HG03060 (cell line): ENCODE results near the gene CMTM8.
"Not testable (repeated sequence)": the region's sequence is repeated elsewhere in the genome, so short reads cannot be mapped to it uniquely, and the experiment has no call there.

ENCODE experiments used
- ATAC-seq: cut with Tn5 transposase; IDR thresholded peaks from one replicate; pipeline ENCODE4 v1.9.1; 2021; ENCODE audit warnings: low read depth, moderate number of reproducible peaks; ENCODE audit not compliant: unreplicated experiment

The CMTM8 gene, protein sequence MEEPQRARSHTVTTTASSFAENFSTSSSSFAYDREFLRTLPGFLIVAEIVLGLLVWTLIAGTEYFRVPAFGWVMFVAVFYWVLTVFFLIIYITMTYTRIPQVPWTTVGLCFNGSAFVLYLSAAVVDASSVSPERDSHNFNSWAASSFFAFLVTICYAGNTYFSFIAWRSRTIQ

DNA sequence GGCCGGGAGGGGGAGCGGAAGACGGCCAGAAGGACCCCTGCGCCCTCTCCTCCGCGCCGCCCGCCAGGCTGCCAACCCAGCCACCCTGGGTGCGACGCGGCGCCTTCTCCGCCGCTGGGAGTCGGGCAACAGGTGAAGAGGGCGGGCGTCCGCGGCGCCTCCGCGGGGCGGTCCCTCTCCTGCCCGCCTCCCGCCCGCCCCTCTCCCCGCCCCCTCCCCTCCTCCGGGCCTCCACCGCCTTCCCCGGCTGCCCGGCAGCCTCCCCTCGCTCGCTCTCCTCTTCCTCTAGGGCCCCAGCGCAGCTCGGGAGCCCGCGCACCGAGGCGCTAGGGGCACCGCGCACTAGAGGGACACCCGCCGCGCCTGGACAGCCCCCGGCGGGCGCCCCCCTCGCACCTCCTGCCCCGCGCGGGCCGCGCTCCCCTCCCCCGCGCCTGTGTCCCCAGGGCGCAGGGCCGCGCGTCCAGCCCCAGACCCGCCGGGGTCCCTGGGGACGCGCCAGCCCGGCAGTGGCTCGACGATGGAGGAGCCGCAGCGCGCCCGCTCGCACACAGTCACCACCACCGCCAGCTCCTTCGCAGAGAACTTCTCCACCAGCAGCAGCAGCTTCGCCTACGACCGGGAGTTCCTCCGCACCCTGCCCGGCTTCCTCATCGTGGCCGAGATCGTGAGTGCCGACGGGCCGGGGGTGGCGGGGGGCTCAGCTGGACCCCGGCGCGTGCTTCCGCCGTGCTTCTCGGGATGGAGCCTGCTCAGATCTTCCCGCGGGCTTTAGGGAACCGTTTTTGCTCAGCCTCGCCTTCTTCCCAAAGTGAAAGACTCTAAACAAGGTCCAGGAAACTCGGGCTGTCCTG, at the start of gene CMTM8:
CMTM8 (plus strand) TSS at position 228 of the 854 bp plus-strand sequence; CDS start at position 521, 293 bp downstream.
- no peak for ATAC-seq

DNA sequence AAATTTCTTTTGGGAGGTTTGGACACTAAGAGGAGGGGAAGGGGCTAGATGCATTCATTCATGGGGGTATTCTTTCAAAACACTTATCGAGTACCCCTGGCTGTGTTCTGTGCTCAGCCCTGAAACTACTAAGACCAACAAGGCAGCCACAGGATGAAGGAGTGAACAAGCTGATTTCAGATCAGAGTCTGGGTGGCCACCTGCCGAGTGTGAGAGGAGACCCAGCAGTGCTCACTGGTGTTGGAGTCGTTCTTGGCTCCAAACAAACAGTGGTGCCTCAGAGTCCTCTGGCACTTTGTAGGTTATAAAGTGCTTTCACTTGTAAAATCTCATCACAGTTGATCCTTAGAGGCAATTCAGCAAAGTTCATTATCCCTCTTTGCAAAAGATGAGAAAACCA, 48.8 kb upstream of the CMTM8 start:
- no peak for ATAC-seq

DNA sequence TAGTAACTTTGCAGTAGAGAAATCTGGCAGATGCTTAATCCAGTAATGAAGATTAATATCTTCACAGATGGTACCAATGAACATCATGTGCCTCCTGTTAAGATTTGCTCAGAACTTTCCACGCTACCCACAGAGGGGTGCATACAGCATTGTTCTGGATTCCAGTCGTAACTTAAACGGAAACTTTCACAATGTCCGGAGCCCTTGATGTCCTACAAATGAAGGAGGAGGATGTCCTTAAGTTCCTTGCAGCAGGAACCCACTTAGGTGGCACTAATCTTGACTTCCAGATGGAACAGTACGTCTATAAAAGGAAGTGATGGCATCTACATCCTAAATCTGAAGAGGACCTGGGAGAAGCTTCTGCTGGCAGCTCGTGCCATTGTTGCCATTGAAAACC, 47.9 kb upstream of the CMTM8 start:
- ATAC-seq, result not testable (repeated sequence)

DNA sequence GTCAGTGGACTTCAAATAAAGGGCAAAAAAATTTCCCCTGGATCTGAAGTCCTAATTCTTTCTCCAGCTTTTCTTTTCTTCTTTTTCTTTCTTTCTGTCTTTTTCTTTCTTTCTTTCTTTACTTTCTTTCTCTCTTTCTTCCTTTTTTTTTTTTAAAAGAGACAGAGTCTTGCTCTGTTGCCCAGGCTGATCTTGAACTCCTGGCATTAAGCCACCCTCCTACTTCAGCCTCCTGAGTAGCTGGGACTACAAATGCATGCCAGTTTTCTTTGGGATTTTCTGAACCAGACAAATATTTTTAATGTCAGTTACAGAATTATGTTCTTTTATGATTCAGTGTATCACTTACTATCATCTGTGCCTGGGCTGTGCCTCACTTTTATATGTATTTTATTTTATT, 45.4 kb upstream of the CMTM8 start:
- no peak for ATAC-seq

DNA sequence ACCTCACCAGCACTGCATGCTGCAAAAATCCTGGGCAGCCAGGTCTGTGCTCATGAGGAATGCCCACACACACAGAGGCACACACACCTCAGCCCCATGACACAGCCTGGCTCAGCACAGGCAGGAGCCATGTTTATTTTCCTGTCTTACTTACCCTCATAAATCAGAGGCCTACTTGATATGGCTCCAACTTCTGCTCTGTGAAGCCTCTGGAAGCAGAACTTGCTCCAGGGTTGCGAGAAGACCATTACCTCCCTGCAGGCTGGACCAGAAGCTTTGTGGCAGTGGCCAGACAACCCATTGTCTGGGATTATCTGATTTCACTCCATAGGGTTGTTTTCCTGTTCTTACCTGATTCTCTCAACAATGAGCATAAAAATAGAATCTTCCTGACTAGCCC, 43.8 kb upstream of the CMTM8 start:
- ATAC-seq, result no peak

DNA sequence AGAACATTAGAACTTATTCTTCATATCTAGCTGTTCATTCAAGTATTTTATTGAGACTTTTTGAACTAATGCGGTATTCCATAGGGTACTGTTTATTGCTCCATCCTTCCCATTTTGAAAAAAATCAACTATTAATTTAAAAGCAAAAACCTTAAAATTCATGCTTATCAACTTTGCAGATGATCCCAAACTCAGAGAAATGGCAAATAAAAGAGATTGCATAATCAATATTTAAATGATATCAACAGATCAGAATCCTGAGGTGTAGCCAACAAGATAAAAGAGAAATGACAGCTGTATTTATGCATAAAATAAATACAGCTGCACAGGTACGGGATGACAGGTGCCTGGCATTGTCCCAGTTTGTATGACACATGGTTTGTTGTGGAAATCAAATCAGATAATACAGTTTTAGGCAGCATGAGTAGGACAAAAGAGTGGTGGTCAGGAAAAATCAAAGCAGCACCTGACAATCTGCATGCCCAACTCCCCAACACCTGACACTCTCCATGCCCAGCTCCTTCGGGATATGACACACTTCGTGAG, 42.4 kb upstream of the CMTM8 start:
- ATAC-seq, result no peak

DNA sequence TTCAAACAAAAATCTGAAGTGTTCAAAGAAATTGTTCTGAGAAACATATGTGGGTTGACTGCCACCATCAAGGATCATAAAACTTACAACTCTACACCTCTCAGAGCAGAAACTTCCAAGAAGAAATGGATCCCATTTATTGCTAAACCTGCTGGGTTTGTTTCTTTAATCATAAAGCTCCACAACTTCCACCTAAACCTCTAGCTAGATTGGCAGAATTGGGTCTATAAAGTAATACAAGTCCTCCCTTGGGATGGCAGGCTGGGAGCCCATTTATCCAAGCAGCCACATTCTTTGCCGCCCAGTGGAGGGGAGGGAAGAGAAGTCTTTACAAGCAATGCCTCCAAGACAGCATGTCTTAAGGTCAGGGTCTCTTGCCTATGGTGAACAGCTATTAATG, 40.5 kb upstream of the CMTM8 start:
- no peak for ATAC-seq

DNA sequence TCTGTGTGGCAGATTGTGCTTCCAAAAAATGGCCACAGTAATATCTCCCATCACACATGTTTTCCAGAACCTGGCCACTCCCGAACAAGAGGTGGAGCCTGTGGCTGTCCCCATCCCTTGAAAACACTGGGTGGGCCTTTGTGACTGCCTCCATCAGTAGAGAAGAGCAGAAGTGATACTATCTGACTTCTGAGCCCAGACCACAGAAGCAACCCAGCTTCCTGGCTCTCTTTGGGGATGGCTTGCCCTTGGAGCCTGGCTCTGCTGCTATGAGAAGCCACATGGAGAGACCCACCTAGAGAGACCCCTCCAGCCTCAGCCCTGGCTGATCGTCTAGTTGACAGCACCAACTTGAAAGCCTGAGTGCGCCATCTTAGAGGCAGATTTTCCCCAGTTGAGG, 39.8 kb upstream of the CMTM8 start:
- ATAC-seq, result no peak

DNA sequence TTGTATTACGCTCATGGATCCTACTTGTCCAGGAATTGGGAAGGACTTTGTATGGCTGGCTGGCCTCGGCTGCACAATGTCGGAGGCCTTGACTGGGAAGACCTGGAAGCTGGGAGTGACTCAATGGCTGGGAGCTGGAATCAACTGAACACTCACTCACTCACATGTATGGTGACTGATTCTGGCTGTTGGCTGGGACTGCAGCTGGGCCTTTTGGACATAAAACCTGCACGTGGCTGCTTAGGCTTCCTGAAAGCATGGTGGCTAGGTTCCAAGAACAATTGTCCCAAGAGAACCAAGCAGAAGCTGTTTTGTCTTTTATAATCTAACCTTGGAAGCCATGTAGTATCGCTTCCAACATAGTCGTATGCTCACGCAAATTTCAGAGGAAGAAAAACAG, 38.0 kb upstream of the CMTM8 start:
- ATAC-seq, result no peak

DNA sequence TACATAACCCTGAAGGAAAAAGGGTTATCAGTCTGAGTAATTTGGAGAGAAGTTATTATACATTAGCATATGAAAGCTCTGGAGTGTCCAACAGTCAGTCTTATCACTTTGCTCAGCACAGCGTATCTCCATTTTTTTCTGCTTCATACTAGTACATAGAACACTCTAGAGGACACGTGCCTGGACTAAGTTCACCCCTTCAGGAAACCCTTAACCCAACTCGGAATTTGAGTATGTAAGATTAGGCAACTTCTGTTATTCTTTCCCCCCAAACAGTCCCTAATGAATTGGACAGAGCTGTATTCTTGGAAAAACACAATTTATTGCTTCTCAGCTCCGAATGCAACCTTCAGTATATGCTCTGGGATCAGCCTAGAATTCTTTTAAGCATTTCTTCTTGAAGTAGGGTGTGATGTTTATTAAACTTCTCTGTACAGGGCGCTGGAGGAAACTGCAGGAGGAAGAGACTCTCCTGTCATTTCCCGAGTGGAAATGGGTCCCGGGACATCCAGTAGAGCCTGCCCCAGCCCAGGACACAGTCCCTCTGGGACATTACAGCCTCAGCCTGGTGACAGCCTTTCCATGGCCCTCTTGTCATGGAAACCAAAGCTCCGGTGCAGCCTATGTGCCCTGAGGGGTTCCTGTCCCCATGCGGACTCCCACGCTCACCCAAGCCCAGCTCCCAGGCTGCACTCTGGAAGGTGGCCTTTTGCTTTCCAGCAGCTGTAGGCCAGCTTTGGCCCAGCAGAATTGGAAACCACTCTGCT, 37.3 kb upstream of the CMTM8 start:
- ATAC-seq, result no peak

DNA sequence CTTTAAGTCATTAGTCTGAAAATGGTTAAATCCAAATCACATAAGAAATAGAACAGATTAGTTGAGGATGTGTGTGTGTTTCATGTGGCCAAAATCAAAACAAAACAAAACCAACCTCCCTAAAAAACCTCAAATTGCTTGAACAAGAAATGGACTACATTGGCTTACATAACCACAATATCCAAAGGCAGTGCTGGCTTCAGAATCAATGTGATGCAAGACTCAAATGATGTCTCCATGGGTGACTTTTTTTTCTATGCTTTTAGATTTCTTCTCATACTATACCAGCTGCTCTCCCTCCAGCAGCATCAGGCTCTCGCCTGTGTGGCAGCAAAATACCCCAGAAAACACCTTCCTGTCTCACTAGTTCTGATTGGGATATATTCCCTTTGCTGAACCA, 36.0 kb upstream of the CMTM8 start:
- no peak for ATAC-seq

DNA sequence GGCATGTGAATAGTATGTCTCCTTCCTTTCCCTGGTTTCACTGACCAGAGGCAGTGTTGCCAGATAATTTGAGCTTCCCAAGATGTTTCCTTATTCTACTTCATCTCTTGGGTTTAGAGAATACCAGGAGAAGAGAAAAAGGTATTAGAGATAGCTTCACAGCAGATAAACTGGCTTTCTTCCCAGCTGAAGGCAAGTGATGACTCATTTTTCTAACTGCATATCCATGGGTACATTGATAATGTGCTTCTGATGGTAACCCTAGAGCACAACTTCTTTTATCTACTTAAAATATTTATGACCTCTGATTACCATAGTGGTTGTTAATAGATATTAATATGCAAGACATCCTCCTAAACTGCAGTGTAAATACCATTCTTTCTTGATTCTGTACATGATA, 34.6 kb upstream of the CMTM8 start:
- ATAC-seq, result no peak

DNA sequence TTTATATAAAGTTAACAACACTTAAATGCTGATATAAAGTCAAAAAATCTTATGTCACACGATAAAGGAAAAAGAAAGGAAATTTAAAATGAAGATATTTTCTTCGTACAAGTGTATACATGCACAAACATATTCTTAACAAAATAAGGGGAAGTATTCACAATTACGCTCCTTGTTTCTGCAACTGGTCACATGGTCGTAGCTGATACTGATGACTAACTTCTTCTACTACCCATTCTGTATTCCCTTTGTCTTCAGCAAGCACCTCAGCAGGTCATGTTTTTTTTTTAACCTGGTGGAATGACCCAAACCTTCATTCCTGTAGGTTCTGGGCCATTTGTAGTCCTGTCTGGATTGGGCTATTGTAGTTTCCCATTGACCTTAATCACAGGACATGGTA, 30.0 kb upstream of the CMTM8 start:
- no peak for ATAC-seq

DNA sequence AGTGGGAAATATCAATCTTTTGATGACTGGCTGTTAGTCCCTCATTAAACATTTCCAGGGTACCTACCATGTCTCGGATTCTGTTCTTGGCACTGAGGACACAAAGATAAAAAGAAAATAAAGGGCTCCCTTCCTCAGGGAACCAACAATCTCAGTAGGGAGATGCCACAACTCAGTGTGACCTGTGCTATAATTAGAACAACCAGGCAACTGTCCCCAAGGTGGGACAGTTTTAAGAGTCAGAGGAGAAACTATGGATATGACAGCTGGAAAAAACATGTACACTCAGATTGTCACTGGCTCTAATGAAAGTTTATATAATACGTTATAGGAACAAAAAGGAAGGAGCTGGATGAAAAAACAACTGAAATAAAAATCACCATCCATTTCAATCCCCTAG, 23.3 kb upstream of the CMTM8 start:
- ATAC-seq, result no peak

DNA sequence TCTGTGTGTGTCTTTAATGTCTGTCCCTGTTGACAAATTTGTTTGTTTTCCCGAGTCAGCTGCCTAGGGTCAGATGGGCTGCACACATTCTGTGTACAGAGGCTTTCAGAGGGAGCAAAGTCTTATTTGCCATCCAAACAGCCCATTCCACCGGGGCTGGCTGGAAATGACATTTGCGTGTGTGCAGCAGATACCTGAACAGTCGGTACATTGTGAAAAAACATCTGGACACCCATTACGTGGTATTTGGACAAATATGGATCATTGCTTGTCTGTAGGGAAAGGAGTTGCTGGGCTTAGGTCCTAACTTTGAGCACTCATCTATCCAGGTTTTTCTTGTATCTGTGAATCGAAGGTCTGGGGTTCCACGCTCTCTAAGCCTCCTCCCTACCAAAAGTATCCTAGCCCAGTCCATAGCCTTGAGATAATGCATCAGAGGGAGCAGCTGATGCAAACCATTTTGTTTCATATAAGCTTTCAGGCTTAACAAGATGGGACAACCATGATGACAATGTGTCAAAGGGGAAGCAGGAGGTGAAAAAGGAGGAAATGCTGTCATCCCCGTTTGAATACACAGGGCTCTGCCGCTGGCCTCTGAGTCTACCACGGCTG, 22.2 kb upstream of the CMTM8 start:
- ATAC-seq, result no peak

DNA sequence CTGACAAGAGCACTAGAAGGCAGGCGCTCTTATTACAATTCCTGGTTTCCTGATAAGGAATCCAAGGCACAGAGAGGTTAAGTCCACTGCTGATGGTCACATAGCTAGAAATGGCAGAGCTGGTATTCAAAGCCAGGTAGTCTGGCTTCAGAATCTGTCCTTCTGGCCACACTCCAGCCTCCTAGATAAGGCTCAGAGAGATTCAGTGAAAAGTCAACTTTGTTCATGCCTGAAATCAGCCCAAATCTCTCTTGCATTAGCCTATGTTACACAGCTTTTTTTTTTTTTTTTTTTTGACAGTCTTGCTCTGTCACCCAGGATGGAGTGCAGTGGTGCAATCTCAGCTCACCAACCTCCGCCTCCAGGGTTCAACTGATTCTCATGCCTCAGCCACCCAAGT, 21.1 kb upstream of the CMTM8 start:
- ATAC-seq, result no peak

DNA sequence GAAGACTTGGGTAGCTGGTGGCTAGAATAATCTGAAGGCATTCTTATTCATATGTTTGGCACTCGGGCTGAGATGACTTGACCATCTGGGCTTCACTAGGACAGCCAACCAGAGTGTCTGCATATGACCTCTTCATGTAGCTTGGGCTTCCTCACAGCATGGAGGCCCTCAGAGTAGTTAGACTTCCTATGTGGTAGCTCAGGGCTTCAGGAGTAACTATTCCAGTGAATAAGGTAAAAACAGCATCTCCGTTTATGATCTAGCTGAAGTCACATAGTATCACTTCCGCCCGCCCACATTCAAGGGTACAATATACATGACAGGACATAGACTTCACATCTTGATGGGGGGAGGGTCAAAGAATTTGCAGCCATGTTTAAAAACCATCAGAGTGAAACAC, 18.9 kb upstream of the CMTM8 start:
- no peak for ATAC-seq

DNA sequence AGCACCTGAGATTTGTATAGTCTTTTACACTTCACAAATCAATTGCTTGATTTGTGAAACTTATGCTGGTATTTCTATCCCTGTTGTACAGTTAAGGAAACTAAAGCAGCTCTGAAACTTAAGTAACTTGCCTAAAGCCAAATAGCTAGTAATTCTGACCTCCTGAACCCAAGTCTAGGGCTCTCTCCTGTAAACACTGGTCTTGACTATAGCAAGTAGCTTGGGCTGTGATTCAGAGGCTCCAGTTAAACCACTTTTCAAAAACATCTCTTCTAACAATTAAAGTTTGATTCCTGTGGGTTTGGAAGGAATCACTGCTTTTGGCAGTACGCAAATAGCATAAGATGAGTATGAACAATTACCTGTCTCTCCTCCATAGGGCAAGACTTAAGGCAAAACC, 18.5 kb upstream of the CMTM8 start:
- ATAC-seq, result no peak

DNA sequence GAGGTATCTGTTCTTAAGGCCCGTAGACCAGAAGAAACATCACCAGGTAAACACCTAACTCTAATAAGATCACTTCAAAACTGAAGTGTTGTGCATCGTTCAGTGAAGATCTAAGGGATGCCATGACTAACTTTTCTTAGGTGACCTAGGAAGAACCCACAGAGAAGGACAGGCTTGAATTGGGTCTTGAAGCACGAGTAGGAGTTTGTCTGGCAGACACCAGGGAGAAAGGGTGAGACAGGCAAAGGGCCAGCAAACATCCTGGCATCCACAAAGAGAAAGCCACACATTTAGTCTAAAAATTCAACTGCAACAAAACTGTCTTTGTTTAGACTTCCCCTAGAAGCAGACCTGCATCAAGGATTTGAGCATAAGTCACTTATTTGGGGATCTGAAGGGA, 15.5 kb upstream of the CMTM8 start:
- no peak for ATAC-seq

DNA sequence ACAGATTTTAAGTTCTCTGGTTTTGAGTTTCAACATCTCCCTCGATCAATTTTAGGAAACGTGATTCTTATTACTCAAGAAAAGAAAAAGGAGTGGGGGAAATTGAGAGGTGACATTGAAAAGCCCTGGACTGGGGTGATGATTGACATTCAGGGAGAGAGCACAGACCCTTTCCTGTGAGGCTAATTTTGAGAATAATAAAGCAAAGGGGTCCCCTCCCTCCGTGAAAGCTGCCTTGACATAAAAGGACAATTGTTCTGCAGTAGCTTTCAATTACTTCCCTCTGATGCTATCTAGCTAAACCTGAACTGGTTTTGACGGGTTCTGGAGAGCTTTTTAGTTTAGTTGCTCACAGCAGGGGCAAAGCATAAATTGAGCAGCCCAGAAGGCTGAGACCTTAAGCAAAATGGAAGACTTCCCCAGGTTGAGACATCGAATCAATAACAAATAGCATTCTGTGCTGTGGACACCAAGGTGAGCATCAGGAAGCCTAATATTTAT, 14.4 kb upstream of the CMTM8 start:
- ATAC-seq, result no peak
